Fibroblast of skin of scalp (primary cell): Measurements from ENCODE around the gene ATP2A3.

Experiments
- DNase-seq: peaks from one replicate; pipeline ENCODE4 v3.0.0-alpha.2; 2013

Gene ATP2A3

GRCh38 chr17:3890082-3890877, 74.0 kb downstream of the ATP2A3 start:
- peak; percentile 91 for DNase-seq

- no peak for DNase-seq
Measured at GRCh38 chr17:3889325-3890012, 74.8 kb downstream of the ATP2A3 start.

- DNase-seq, result peak; percentile 84
Measured at GRCh38 chr17:3888343-3889171, 75.7 kb downstream of the ATP2A3 start.

DNA sequence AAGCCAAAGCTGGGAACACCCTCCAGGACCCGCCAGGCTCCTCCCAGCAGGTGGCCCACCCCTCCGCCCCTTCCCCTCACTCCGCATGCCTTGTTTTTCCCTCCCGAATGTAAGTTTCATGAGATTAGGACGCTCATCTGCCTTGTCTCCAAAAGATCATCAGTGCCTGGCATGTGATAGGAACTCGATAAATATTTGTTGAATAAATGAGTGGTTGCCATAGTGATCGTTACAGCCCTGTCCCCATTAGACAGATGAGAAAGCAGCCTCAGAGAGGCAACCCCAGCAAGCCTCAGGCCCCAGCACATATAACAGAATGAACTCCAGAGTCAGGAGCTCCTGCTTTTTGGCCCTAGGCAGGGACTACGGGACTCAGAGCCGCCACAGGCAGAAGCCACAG, 76.4 kb downstream of the ATP2A3 start:
- no peak for DNase-seq

GRCh38 chr17:3887394-3887793, 76.8 kb downstream of the ATP2A3 start:
- DNase-seq, result no peak

DNA sequence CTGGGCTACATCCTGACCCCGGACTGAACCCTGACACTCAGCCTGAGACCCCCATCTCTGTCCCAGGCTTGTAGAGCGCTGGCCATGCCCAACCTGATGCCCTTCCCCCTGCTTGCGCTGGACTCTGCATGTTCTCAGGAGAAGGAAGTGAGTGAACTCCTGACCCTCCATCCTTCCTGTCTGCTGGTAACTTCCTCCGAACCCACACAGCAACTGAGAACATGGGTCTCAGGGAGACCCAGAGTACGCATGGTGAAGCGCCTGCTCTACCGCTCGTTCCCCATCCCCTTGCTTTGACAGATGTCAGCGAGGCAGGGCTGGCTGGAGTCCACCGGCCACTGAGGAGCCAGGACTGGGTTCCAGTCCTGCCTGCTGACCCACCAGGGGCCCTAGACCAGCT, 77.5 kb downstream of the ATP2A3 start:
- no peak for DNase-seq

GRCh38 chr17:3885970-3886369, 78.3 kb downstream of the ATP2A3 start:
- peak; percentile 86 for DNase-seq

DNA sequence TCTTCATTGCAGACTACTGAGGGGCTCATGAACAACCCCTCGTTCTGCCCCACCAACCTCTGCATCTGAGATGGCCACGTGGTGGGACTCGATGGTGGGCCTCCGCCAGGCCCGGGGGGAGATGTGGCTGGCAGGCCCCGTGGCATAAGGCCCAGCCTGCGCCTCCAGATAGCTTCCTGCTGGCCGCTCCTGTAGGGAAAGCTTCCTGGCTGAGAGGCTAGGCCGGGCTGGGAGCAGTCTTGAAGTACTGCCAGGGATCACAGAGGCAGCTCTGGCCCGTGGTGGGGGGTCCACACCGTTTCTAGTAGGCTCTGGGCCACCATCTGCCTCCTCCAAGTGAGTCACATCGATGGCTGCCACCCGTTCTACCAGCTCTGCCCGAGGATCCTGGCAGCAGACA, 79.0 kb downstream of the ATP2A3 start:
- no peak for DNase-seq

GRCh38 chr17:3884188-3884587, 80.0 kb downstream of the ATP2A3 start:
- no peak for DNase-seq

DNA sequence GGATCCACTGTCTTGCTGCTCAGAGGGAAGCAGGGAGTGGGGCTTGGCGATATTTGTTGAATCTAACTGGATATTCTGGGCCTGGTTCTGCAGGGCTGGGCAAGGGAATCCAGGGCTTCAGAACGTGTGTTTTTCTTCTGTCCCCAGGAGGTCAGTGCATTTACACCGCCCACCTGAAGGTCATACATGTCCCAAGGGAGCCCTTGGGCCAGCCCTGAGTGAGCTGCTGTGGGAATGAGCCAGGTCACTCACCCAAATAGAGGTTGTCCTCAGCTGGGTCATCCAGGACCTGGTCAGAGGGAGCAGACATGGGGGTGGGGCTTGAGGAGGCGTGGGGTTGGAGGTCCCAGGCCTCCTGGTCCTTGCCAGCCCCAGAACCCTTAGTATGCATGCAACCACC, 82.0 kb downstream of the ATP2A3 start:
- no peak for DNase-seq

DNA sequence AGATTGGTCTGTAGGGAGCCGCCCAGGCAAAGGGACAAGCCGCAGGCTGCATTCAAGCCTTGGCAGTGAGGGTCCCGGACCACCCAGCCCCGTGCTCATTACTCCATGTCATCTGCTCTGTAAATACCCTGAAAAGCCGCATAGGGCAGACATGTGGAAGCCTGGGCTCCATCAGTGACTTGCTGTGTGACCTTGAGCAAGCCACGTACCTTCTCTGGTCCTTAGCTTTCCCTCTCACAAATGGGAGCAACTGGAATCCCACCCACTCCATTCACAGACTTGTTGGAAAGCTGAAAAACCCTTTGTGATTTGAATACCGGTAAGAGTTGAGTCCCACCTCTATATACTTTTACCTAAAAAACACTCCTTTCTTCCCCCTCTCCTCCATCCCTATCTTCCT, 83.3 kb downstream of the ATP2A3 start:
- no peak for DNase-seq

- no peak for DNase-seq
Measured at GRCh38 chr17:3879591-3880417, 84.4 kb downstream of the ATP2A3 start.

DNA sequence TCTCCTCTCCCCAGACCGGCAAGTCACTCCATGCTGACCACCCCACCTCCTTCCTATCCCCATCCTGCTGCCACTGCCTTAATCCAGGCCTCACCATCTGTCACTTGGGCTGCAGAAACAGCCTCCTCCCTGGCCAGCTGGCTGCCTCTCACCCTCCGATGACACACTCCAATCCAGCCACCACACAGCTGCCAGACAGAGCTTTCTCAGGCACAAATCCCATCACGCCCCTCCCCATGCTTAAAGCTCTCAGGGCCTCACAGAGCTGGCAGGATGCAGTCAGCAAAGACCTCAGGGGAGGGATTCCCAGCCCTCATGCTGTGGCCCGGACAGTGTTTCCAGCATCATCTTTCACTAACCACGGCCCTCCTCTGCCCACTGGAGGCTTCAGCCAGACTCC, 85.1 kb downstream of the ATP2A3 start:
- DNase-seq, result peak; percentile 85

DNA sequence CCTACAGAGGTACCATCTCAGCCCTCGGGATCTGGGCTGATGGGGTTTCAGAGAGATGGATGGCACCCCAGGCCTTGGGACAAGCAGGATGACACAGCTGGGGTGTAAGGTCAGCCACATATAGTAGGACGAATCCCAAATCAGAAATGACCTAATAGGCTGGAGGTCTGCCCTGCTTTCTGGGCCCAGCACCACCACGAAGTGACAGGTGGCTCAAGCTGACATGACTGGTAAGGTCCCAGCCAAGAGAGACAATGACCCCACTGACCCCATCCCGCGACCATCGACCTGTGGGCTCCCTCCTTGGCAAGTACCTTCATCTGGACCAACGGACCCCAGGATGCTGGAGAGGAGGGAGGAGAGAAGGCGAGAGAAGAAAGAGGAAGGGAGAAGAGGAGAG, 87.0 kb downstream of the ATP2A3 start:
- DNase-seq, result no peak

DNA sequence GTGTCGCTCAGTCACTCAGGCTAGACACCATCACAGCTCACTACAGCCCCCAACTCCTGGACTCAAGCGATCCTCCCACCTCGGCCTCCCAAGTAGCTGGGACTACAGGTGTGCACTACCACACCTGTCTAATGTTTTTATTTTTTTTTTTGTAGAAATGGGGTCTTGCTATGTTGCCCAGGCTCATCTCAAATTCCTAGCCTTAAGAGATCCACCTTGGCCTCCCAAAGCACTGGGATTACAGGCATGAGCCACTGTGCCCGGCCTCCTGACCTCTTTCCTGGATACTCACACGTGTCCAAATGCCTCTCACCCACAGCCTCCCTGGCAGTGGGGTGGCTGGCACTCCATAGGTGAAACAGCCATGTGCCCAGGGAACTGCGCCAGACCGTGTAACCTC, 88.9 kb downstream of the ATP2A3 start:
- DNase-seq, result no peak
